HL-60 (cell line): Measurements from ENCODE around the gene LTV1.
"Not testable (repeated sequence)": the region's sequence is repeated elsewhere in the genome, so short reads cannot be mapped to it uniquely, and the experiment has no call there.

Source experiments
- DNase-seq, 2 experiments: peaks; one replicate each; pipeline ENCODE4 v3.0.0-alpha.2; 2010 to 2020; ENCODE audit warnings: low read depth in 1 of 2, low spot score in 1 of 2
- H3K27ac ChIP-seq: fragments of 250-450 bp; sonication (Bioruptor Pico); replicated peaks from 2 replicates; pipeline ENCODE4 v1.5.1; 2020; ENCODE audit warnings: mild to moderate bottlenecking, moderate library complexity
- H3K27me3 ChIP-seq: fragments of 250-450 bp; sonication (Bioruptor Pico); 2 replicates; pipeline ENCODE4 v1.5.1; 2021; ENCODE audit warnings: mild to moderate bottlenecking, moderate library complexity; ENCODE audit not compliant: insufficient read depth, poor library complexity, severe bottlenecking
- H3K4me3 ChIP-seq: replicated peaks from 2 replicates; pipeline ENCODE4 v1.5.1; 2011; ENCODE audit warnings: mild to moderate bottlenecking, control low read depth, low read length; ENCODE audit not compliant: insufficient read depth
- CTCF ChIP-seq: IDR thresholded peaks from one replicate; pipeline ENCODE4 v1.5.1; 2011; ENCODE audit warnings: low read length, control low read depth, inconsistent platforms; ENCODE audit not compliant: insufficient read depth
- GABPA ChIP-seq: IDR thresholded peaks from 2 replicates; pipeline ENCODE4 v1.6.1; 2012; ENCODE audit warnings: low read depth
- POLR2AphosphoS5 ChIP-seq: IDR thresholded peaks from 2 replicates; pipeline ENCODE4 v1.6.1; 2012; ENCODE audit warnings: low read depth
- REST ChIP-seq: IDR thresholded peaks from 2 replicates; pipeline ENCODE4 v1.6.1; 2012; ENCODE audit warnings: low read depth; ENCODE audit not compliant: insufficient replicate concordance
- SPI1 ChIP-seq: IDR thresholded peaks from 2 replicates; pipeline ENCODE4 v1.6.1; 2012; ENCODE audit warnings: low read depth, mild to moderate bottlenecking, borderline replicate concordance

LTV1 gene

GRCh38 chr6:143863771-143864170 lies 20.6 kb downstream of the LTV1 start:
- no peak for DNase-seq
- H3K27ac ChIP-seq = no peak overlapping the region
- no peak for TF ChIP-seq SPI1
- TF ChIP-seq POLR2AphosphoS5 = no peak
- no peak for TF ChIP-seq REST
- TF ChIP-seq GABPA = no peak

GRCh38 chr6:143864234-143864633 lies 21.1 kb downstream of the LTV1 start, which contains the start of gene ZC2HC1B:
ZC2HC1B (plus strand) TSS chr6:143864474; CDS start chr6:143864540, 66 bp downstream.
- TF ChIP-seq CTCF = no peak
- no peak for TF ChIP-seq REST
- TF ChIP-seq POLR2AphosphoS5 = no peak
- no peak for TF ChIP-seq SPI1
- TF ChIP-seq GABPA = no peak
- DNase-seq = no peak
- Histone ChIP-seq H3K4me3 (no peak within 1 kb of the TSS), H3K27me3 (no peaks in the 10 kb centered on the region), H3K27ac (no peak within 1 kb of the TSS)

More at GRCh38 chr6:143863771-143864170, 20.6 kb downstream of the LTV1 start:
- Histone ChIP-seq H3K27me3 (no peaks in the 10 kb centered on the region), H3K4me3 (no peak overlapping the region)

- TF ChIP-seq GABPA = no peak
- TF ChIP-seq SPI1 = no peak
- no peak for TF ChIP-seq POLR2AphosphoS5
- no peak for TF ChIP-seq REST
- TF ChIP-seq CTCF = no peak
- Histone ChIP-seq H3K27me3 (no peaks in the 10 kb centered on the region), H3K27ac (no peak overlapping the region), H3K4me3 (no peak overlapping the region)
- no peak for DNase-seq
These were observed 24.1 kb downstream of the LTV1 start for GRCh38 chr6:143867236-143867635.

GRCh38 chr6:143868808-143869207 lies 25.7 kb downstream of the LTV1 start:
- not testable (repeated sequence) for H3K27me3 ChIP-seq

GRCh38 chr6:143871202-143871730 lies 28.1 kb downstream of the LTV1 start:
- not testable (repeated sequence) for DNase-seq, H3K4me3 ChIP-seq, H3K27ac ChIP-seq, H3K27me3 ChIP-seq

More at GRCh38 chr6:143868808-143869207, 25.7 kb downstream of the LTV1 start:
- not testable (repeated sequence) for H3K27ac ChIP-seq, DNase-seq, H3K4me3 ChIP-seq
